MV-4-11 (cell line): ENCODE measurements around the gene GBX2.
"Not testable (repeated sequence)": the region's sequence is repeated elsewhere in the genome, so short reads cannot be mapped to it uniquely, and the experiment has no call there.

Experiments
- DNase-seq: peaks from one replicate; lab custom pipeline; 2025; lab: John Stamatoyannopoulos, UW

The GBX2 gene

GRCh38 chr2:236156095-236156859 is 11.9 kb downstream of the GBX2 start:
- no peak for DNase-seq

GRCh38 chr2:236155406-236155805 is 12.8 kb downstream of the GBX2 start:
- DNase-seq, result no peak

GRCh38 chr2:236146436-236146835 is 21.8 kb downstream of the GBX2 start:
- DNase-seq, result no peak

- DNase-seq, result no peak
Observed at GRCh38 chr2:236143811-236144210, 24.4 kb downstream of the GBX2 start.

GRCh38 chr2:236141616-236142015 is 26.6 kb downstream of the GBX2 start:
- not testable (repeated sequence) for DNase-seq

GRCh38 chr2:236137066-236137465 is 31.1 kb downstream of the GBX2 start:
- no peak for DNase-seq

GRCh38 chr2:236136538-236136937 is 31.6 kb downstream of the GBX2 start:
- no peak for DNase-seq

- no peak for DNase-seq
Observed at GRCh38 chr2:236133410-236134012, 34.7 kb downstream of the GBX2 start.

- no peak for DNase-seq
Observed at GRCh38 chr2:236131073-236131692, 37.0 kb downstream of the GBX2 start.

GRCh38 chr2:236130349-236130998 is 37.7 kb downstream of the GBX2 start:
- no peak for DNase-seq

- no peak for DNase-seq
Observed at GRCh38 chr2:236129935-236130334, 38.3 kb downstream of the GBX2 start.

- DNase-seq, result no peak
Observed at GRCh38 chr2:236128321-236128720, 39.9 kb downstream of the GBX2 start.

- DNase-seq, result no peak
Observed at GRCh38 chr2:236127010-236127409, 41.2 kb downstream of the GBX2 start.

- DNase-seq, result no peak
Observed at GRCh38 chr2:236125541-236125940, 42.6 kb downstream of the GBX2 start.

GRCh38 chr2:236124182-236124893 is 43.8 kb downstream of the GBX2 start:
- no peak for DNase-seq

GRCh38 chr2:236123716-236124115 is 44.5 kb downstream of the GBX2 start:
- DNase-seq, result no peak

- no peak for DNase-seq
Observed at GRCh38 chr2:236122236-236122635, 46.0 kb downstream of the GBX2 start.

- DNase-seq, result no peak
Observed at GRCh38 chr2:236121546-236121945, 46.6 kb downstream of the GBX2 start.

- DNase-seq, result no peak
Observed at GRCh38 chr2:236120829-236121228, 47.4 kb downstream of the GBX2 start.

- DNase-seq, result no peak
Observed at GRCh38 chr2:236120141-236120601, 48.0 kb downstream of the GBX2 start.

- no peak for DNase-seq
Observed at GRCh38 chr2:236119476-236119875, 48.7 kb downstream of the GBX2 start.

- no peak for DNase-seq
Observed at GRCh38 chr2:236119003-236119402, 49.2 kb downstream of the GBX2 start.
